ENCODE measurements around the gene NUDCD2.

Gene NUDCD2

GRCh38 chr5:163410505-163410904 is 49.4 kb downstream of the NUDCD2 start:
- H3K36me3 ChIP-seq (ENCODE audit: control insufficient read depth, insufficient read depth, low read length) = no peaks in the 10 kb centered on the region
- H3K4me3 ChIP-seq (replicated peaks; ENCODE audit: low read depth, low read length) = no peak overlapping the region
- DNase-seq (ENCODE audit: extremely low read depth, insufficient read length) = no peak
- no peak for TF ChIP-seq CTCF (IDR thresholded peaks at IDR 0.05; ENCODE audit: insufficient read depth, low read length, poor library complexity, severe bottlenecking)
- no peaks in the 10 kb centered on the region for H3K27me3 ChIP-seq (replicated peaks; ENCODE audit: control insufficient read depth, insufficient read depth, low read length)

GRCh38 chr5:163409384-163409783 is 50.5 kb downstream of the NUDCD2 start:
- no peaks in the 10 kb centered on the region for H3K27me3 ChIP-seq (replicated peaks; ENCODE audit: control insufficient read depth, insufficient read depth, low read length)
- DNase-seq (ENCODE audit: extremely low read depth, insufficient read length) = no peak
- H3K36me3 ChIP-seq (ENCODE audit: control insufficient read depth, insufficient read depth, low read length) = no peaks in the 10 kb centered on the region
- no peak for TF ChIP-seq CTCF (IDR thresholded peaks at IDR 0.05; ENCODE audit: insufficient read depth, low read length, poor library complexity, severe bottlenecking)
- no peak overlapping the region for H3K4me3 ChIP-seq (replicated peaks; ENCODE audit: low read depth, low read length)

GRCh38 chr5:163408311-163408923 is 51.5 kb downstream of the NUDCD2 start:
- TF ChIP-seq CTCF (IDR thresholded peaks at IDR 0.05; ENCODE audit: insufficient read depth, low read length, poor library complexity, severe bottlenecking) = peak; percentile 83
- Histone ChIP-seq H3K36me3 (ENCODE audit: control insufficient read depth, insufficient read depth, low read length) (no peaks in the 10 kb centered on the region), H3K4me3 (replicated peaks; ENCODE audit: low read depth, low read length) (no peak overlapping the region), H3K27me3 (replicated peaks; ENCODE audit: control insufficient read depth, insufficient read depth, low read length) (no peaks in the 10 kb centered on the region)
- DNase-seq (ENCODE audit: extremely low read depth, insufficient read length) = no peak

GRCh38 chr5:163407034-163407655 is 52.8 kb downstream of the NUDCD2 start:
- no peak for TF ChIP-seq CTCF (IDR thresholded peaks at IDR 0.05; ENCODE audit: insufficient read depth, low read length, poor library complexity, severe bottlenecking)
- Histone ChIP-seq H3K4me3 (replicated peaks; ENCODE audit: low read depth, low read length) (no peak overlapping the region), H3K36me3 (ENCODE audit: control insufficient read depth, insufficient read depth, low read length) (no peaks in the 10 kb centered on the region)

GRCh38 chr5:163404364-163405173 is 55.3 kb downstream of the NUDCD2 start:
- H3K36me3 ChIP-seq (ENCODE audit: control insufficient read depth, insufficient read depth, low read length) = no peaks in the 10 kb centered on the region
- TF ChIP-seq CTCF (IDR thresholded peaks at IDR 0.05; ENCODE audit: insufficient read depth, low read length, poor library complexity, severe bottlenecking) = no peak
- no peak overlapping the region for H3K4me3 ChIP-seq (replicated peaks; ENCODE audit: low read depth, low read length)

More at GRCh38 chr5:163407034-163407655, 52.8 kb downstream of the NUDCD2 start:
- peak; percentile 12 for DNase-seq (ENCODE audit: extremely low read depth, insufficient read length)
- H3K27me3 ChIP-seq (replicated peaks; ENCODE audit: control insufficient read depth, insufficient read depth, low read length) = no peaks in the 10 kb centered on the region

More at GRCh38 chr5:163404364-163405173, 55.3 kb downstream of the NUDCD2 start:
- no peak for DNase-seq (ENCODE audit: extremely low read depth, insufficient read length)
- no peaks in the 10 kb centered on the region for H3K27me3 ChIP-seq (replicated peaks; ENCODE audit: control insufficient read depth, insufficient read depth, low read length)
